LNCaP clone FGC (cell line): ENCODE measurements around the gene GCSAM.

Source experiments
- DNase-seq: peaks from one replicate; pipeline ENCODE4 v3.0.0-alpha.2; 2011; ENCODE audit warnings: low read depth
- H3K4me3 ChIP-seq: 2 replicates; pipeline ENCODE4 v1.5.1; 2011; ENCODE audit warnings: mild to moderate bottlenecking, low read depth, low read length, control low read depth
- CTCF ChIP-seq: IDR thresholded peaks from 2 replicates; pipeline ENCODE4 v1.5.1; 2012; ENCODE audit warnings: mild to moderate bottlenecking; ENCODE audit not compliant: control insufficient read depth, insufficient read depth; ENCODE audit errors: extremely low read depth

GCSAM gene

DNA sequence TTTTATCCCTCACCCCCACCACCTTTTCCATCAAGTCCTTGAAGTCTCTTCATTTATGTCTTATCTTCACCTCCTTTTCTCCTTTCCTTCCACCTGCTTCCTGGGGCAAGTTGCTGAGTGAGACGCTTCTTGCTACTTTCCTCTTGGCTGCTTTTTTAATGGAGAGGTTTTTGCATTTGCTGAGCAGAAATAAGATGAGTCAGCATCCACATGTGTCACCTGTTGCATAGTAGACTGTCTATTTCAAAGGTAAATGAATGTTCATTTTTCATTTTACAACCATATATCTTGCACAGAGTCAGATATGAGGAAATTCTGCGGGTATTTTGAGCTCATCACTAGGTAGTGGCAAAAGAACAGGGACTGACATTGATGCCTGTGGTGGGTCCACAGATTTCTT lies 28.3 kb downstream of the GCSAM start:
- DNase-seq, result no peak
- H3K4me3 ChIP-seq, result no peak overlapping the region
- no peak for TF ChIP-seq CTCF

DNA sequence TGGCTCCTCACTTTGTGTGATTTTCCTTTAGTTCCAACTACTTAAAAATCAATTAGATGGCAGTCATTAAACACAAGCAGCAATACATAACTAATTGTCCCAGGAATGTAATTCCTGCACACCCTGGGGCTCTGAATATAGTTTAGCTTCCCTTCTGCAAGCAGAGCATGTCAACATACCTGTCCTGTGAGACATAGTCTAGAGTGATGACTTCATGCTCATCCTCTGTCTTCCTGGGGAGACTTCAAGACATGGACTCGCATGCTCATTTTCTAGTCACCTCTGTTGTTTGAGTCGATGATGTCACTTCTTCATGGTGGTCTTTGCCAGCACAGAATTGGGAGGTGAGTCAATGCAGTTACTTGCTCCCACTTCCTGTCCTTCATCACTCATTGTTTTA lies 31.1 kb downstream of the GCSAM start:
- TF ChIP-seq CTCF, result no peak
- H3K4me3 ChIP-seq, result no peak overlapping the region
- DNase-seq, result no peak

DNA sequence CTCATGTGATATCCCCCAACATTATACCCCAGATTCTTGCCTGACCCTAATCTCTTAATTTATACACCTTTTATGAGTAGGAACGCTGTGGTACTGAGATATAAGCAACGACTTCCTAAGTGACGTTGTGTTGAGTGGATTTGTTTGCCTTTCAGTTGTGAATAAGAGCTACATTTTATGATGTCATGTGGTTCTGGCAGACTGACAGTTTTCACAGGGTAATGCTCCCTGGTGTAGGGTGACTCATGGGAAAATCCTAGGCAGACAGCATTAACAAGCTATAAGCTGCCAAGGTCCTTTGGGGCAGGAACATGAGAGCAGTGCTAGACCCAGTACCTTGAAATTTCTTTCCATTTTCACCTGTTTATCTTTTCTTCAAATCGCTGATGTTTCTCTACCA lies 35.7 kb downstream of the GCSAM start:
- peak; percentile 98 for DNase-seq
- TF ChIP-seq CTCF, result no peak
- no peak overlapping the region for H3K4me3 ChIP-seq

DNA sequence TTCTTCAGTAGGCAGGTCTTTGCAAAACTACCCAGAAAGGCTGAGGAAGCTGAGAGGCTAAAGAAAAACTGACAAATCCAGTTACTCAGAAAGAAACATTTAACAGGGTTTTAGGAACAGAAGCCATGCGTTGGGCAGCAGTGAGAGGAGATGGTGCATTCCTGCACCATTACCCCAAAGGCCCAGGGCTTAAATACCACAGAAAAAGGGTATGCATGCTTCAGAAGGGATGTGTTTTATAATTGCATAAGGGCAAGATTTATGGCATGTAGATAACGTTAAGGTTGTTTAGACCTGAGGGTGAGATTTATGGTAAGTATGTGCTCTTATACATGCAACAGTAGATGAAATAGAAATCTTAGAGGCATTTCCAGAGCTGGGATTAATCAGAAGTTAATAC lies 36.9 kb downstream of the GCSAM start:
- no peak for TF ChIP-seq CTCF
- DNase-seq, result no peak
- H3K4me3 ChIP-seq, result no peak overlapping the region

- TF ChIP-seq CTCF, result no peak
- H3K4me3 ChIP-seq, result no peak overlapping the region
- DNase-seq, result no peak
Observed at GRCh38 chr3:112095731-112096130, 37.3 kb downstream of the GCSAM start.

- DNase-seq, result no peak
- no peak for TF ChIP-seq CTCF
- H3K4me3 ChIP-seq, result no peak overlapping the region
Observed at GRCh38 chr3:112093180-112093522, 39.9 kb downstream of the GCSAM start.

- no peak for DNase-seq
- H3K4me3 ChIP-seq, result no peak overlapping the region
- TF ChIP-seq CTCF, result no peak
Observed at GRCh38 chr3:112092496-112093179, 40.4 kb downstream of the GCSAM start.
